T-cell (primary cell): ENCODE measurements around the gene SEMG1. TPM values are rescaled to one million over a fixed set of nuclear protein-coding genes. Genes with fewer than 3 reads are reported as not detected.

Source experiments
- ATAC-seq, 4 experiments: fragments of 200-7000 bp in 3 of 4; fragments of 150-1000 bp in 1 of 4; cut with Tn5 transposase; replicated peaks in 1 of 4; 1 replicate in 3 of 4; 2 replicates in 1 of 4; pipeline ENCODE4 v1.10.0; 2021; ENCODE audit warnings: moderate library complexity in 3 of 4, mild to moderate bottlenecking in 2 of 4, moderate number of reproducible peaks in 1 of 4
- CTCF ChIA-PET, 2 donors: fragments of 300-600 bp; sonication (Branson Sonifier 250); formaldehyde crosslinking; loops; one replicate each; lab custom pipeline; 2022; ENCODE audit warnings: antibody characterized with exemption in 2 of 2; lab: Charles Lee
- POLR2A ChIA-PET, 2 donors: fragments of 300-600 bp; sonication (Branson Sonifier 250); formaldehyde crosslinking; loops; one replicate each; lab custom pipeline; 2022; ENCODE audit warnings: antibody characterized with exemption in 2 of 2; lab: Charles Lee
- DNase-seq, 35 experiments: peaks; one replicate each; pipeline versions ENCODE4 v3.0.0 to v3.0.0-alpha.2; 2013 to 2023
- H3K27ac ChIP-seq: one replicate; pipeline ENCODE4 v1.5.1; 2013; ENCODE audit warnings: low read length
- H3K27me3 ChIP-seq, 2 experiments: replicated peaks in 1 of 2; 1 replicate in 1 of 2; 2 replicates in 1 of 2; pipeline versions ENCODE4 v1.6.1 to v1.7.0; 2013; ENCODE audit warnings: low read length in 1 of 2, mixed read lengths in 1 of 2; ENCODE audit not compliant: control insufficient read depth in 2 of 2, insufficient read depth in 2 of 2; ENCODE audit errors: extremely low read depth in 1 of 2
- H3K36me3 ChIP-seq, 2 donors: 1 replicate in 1 of 2; 2 replicates in 1 of 2; pipeline versions ENCODE4 v1.6.1 to v1.7.0; 2013; ENCODE audit warnings: low read length in 1 of 2; ENCODE audit not compliant: control insufficient read depth in 2 of 2, insufficient read depth in 1 of 2; ENCODE audit errors: extremely low read depth in 1 of 2
- H3K4me1 ChIP-seq, 2 experiments: 1 replicate in 1 of 2; 2 replicates in 1 of 2; pipeline versions ENCODE4 v1.6.1 to v1.7.0; 2013; ENCODE audit warnings: low read length in 2 of 2, mixed read lengths in 1 of 2; ENCODE audit not compliant: insufficient read depth in 2 of 2, control insufficient read depth in 1 of 2; ENCODE audit errors: extremely low read depth in 1 of 2
- H3K4me3 ChIP-seq, 2 donors: 1 replicate in 1 of 2; 2 replicates in 1 of 2; pipeline versions ENCODE4 v1.5.1 to v1.7.0; 2013; ENCODE audit warnings: mild to moderate bottlenecking in 2 of 2, low read length in 1 of 2, moderate library complexity in 1 of 2; ENCODE audit not compliant: control insufficient read depth in 1 of 2; ENCODE audit errors: extremely low read depth in 1 of 2
- H3K9me3 ChIP-seq: 2 replicates; pipeline ENCODE4 v1.7.0; 2013
- H3K27ac Mint-ChIP-seq, 2 donors: one replicate each; pipeline ENCODE4 v1.8.0; 2020 to 2021; ENCODE audit warnings: mild to moderate bottlenecking in 2 of 2, mixed read lengths in 2 of 2
- H3K27me3 Mint-ChIP-seq, 2 donors: one replicate each; pipeline ENCODE4 v1.8.0; 2021 to 2022; ENCODE audit warnings: mixed read lengths in 2 of 2
- H3K36me3 Mint-ChIP-seq: one replicate; pipeline ENCODE4 v1.8.0; 2021; ENCODE audit warnings: mixed read lengths
- H3K4me1 Mint-ChIP-seq, 3 donors: one replicate each; pipeline ENCODE4 v1.8.0; 2020 to 2022; ENCODE audit warnings: mixed read lengths in 3 of 3, mild to moderate bottlenecking in 1 of 3
- H3K4me3 Mint-ChIP-seq, 3 donors: one replicate each; pipeline ENCODE4 v1.8.0; 2020 to 2022; ENCODE audit warnings: mild to moderate bottlenecking in 3 of 3, mixed read lengths in 3 of 3, moderate library complexity in 3 of 3
- H3K9me3 Mint-ChIP-seq, 3 donors: one replicate each; pipeline ENCODE4 v1.8.0; 2020 to 2022; ENCODE audit warnings: mixed read lengths in 3 of 3
- WGBS: methylation state at CpG from one replicate; pipeline ENCODE4 v1.1.5; 2013; ENCODE audit warnings: missing lambda C conversion rate; ENCODE audit not compliant: insufficient coverage; 5-methylcytosine and 5-hydroxymethylcytosine counted together
- total RNA-seq, 35 experiments: library from RNA in 6 of 35; stranded (reverse) in 6 of 35; fragments of 120-200 nt in 1 of 35; gene quantifications; one replicate each; pipeline versions ENCODE4 v1.2.1 to v1.2.4 and lab custom pipeline; 2013 to 2026

The SEMG1 gene
- total RNA-seq, 5 donors from 2014 or later (not counting 1 experiment from before 2014, with no cell fraction given), result not detected

DNA sequence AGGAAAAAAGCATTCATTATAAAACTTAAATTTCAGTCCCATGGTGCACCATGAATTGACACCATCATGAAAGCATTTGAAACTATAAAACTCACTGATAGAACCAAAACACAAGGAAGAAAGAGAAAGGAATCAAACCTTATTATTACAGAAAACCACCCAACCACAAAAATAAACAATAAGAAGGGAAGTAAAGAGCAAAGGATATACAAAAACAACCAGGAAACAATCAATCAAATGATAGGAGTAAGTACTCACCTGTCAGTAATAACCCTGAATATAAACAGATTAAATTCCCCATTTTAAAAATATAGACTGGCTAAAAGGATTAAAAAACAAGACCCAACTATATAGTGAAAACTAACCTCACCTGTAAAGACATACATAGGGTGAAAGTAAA, 41.8 kb downstream of the SEMG1 start:
- H3K27ac Mint-ChIP-seq, result no peak overlapping the region
- H3K27me3 Mint-ChIP-seq, result peaks cover 55 to 73% of the 10 kb centered on the region in 2 donors
- Histone ChIP-seq H3K36me3 (no peaks in the 10 kb centered on the region), H3K4me1 (no peaks in the 10 kb centered on the region), H3K9me3 (no peaks in the 10 kb centered on the region), H3K27me3 (peaks cover 2 to 15% of the 10 kb centered on the region in 2 experiments), H3K27ac (no peak overlapping the region), H3K4me3 (no peak overlapping the region)
- ChIA-PET POLR2A (no interaction called here), CTCF (no interaction called here)
- ATAC-seq (no peak), DNase-seq (no peak)
- H3K9me3 Mint-ChIP-seq, result no peaks in the 10 kb centered on the region
- H3K4me3 Mint-ChIP-seq, result no peak overlapping the region
- H3K36me3 Mint-ChIP-seq, result no peaks in the 10 kb centered on the region
- no peaks in the 10 kb centered on the region for H3K4me1 Mint-ChIP-seq

GRCh38 chr20:45251884-45252560, 45.2 kb downstream of the SEMG1 start:
- Histone ChIP-seq H3K9me3 (no peaks in the 10 kb centered on the region), H3K4me3 (no peak overlapping the region), H3K4me1 (no peaks in the 10 kb centered on the region), H3K36me3 (no peaks in the 10 kb centered on the region), H3K27ac (no peak overlapping the region), H3K27me3 (peaks cover 2 to 21% of the 10 kb centered on the region in 2 experiments)
- WGBS, result 0% methylated on average over 1 of the region's 5 CpGs
- no peak for ATAC-seq
- ChIA-PET POLR2A (no interaction called here), CTCF (no interaction called here)
- H3K36me3 Mint-ChIP-seq, result no peaks in the 10 kb centered on the region
- no peaks in the 10 kb centered on the region for H3K4me1 Mint-ChIP-seq
- no peak overlapping the region for H3K27ac Mint-ChIP-seq
- H3K4me3 Mint-ChIP-seq, result no peak overlapping the region
- no peaks in the 10 kb centered on the region for H3K9me3 Mint-ChIP-seq
- DNase-seq, result no peak
- peaks cover 48 to 58% of the 10 kb centered on the region in 2 donors for H3K27me3 Mint-ChIP-seq

DNA sequence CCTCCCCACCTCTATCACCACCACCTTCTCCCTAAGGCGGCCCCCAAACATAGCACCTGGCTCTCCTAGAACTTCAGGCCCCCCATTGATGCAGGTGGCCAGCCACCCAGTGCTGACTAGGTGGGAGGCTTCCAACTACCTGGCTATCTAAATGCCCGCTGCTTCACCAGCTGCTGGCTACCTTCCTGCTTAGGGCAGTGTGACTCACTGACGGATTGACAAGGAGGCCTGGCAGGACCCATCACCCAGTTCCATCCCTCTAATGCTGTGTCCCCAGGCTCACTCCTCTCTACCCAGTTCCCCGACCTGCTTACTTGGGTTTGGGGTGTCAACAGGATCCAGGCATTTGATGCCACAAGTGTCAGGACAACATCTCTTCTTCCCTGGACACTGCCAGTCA, 46.4 kb downstream of the SEMG1 start:
- no peaks in the 10 kb centered on the region for H3K36me3 Mint-ChIP-seq
- no peaks in the 10 kb centered on the region for H3K4me1 ChIP-seq
- no peak overlapping the region for H3K27ac ChIP-seq
- no peak overlapping the region for H3K27ac Mint-ChIP-seq
- CTCF ChIA-PET, result interaction anchor here in 1 of 2 donors (0.6 kb wide), 1 partner anchor 340 kb away, joined by 4 read pairs; no protein-coding TSS in a partner anchor
- POLR2A ChIA-PET, result no interaction called here
- ATAC-seq (no peak), DNase-seq (no peak)
- H3K4me3 ChIP-seq, result no peak overlapping the region
- no peaks in the 10 kb centered on the region for H3K36me3 ChIP-seq
- H3K27me3 ChIP-seq, result peaks cover 0 to 21% of the 10 kb centered on the region in 2 experiments
- WGBS, result 81% methylated on average over 3 of the region's 4 CpGs
- no peak overlapping the region for H3K4me3 Mint-ChIP-seq
- no peaks in the 10 kb centered on the region for H3K9me3 ChIP-seq
- no peaks in the 10 kb centered on the region for H3K9me3 Mint-ChIP-seq
- no peaks in the 10 kb centered on the region for H3K4me1 Mint-ChIP-seq
- peaks cover 39 to 51% of the 10 kb centered on the region in 2 donors for H3K27me3 Mint-ChIP-seq

GRCh38 chr20:45254383-45255262, 47.8 kb downstream of the SEMG1 start, which contains the start of gene SLPI:
SLPI (minus strand) TSS chr20:45254564; CDS start chr20:45254543, 21 bp downstream.
- Histone ChIP-seq H3K36me3 (no peaks in the 10 kb centered on the region), H3K27ac (no peak within 1 kb of the TSS), H3K27me3 (peaks cover 0 to 24% of the 10 kb centered on the region in 2 experiments), H3K9me3 (no peaks in the 10 kb centered on the region), H3K4me1 (no peaks in the 10 kb centered on the region), H3K4me3 (no peak within 1 kb of the TSS)
- Mint-ChIP-seq H3K9me3 (no peaks in the 10 kb centered on the region), H3K27me3 (peaks cover 38 to 46% of the 10 kb centered on the region in 2 donors), H3K4me1 (no peaks in the 10 kb centered on the region), H3K27ac (no peak within 1 kb of the TSS), H3K4me3 (no peak within 1 kb of the TSS), H3K36me3 (no peaks in the 10 kb centered on the region)
- no peak for DNase-seq
- ChIA-PET POLR2A (interaction anchor here in 1 of 2 donors (0.6 kb wide), 1 partner anchor 1628 kb away, joined by 3 read pairs; no protein-coding TSS in a partner anchor), CTCF (no interaction called here)
- no peak for ATAC-seq
- 24% methylated on average over 5 of the region's 7 CpGs for WGBS

DNA sequence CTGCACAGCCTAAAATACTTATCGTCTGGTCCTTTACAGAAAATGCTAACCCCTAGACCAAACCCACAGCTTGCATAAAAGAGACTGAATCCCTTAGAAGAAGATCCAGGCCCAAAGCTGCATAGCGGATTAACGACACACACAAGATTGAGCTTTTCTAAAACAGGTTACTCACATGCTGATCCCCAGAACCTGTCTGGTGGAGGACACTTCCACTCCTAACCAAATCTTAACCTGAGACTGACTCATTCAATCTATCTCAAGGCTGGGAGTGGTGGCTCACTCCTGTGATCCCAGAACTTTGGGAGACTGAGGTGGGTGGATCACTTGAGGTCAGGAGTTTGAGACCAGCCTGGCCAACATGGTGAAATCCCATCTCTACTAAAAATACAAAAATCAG, 50.3 kb downstream of the SEMG1 start:
- Histone ChIP-seq H3K4me3 (no peak overlapping the region), H3K36me3 (no peaks in the 10 kb centered on the region), H3K27ac (no peak overlapping the region), H3K4me1 (no peaks in the 10 kb centered on the region), H3K27me3 (peaks cover 0 to 24% of the 10 kb centered on the region in 2 experiments), H3K9me3 (no peaks in the 10 kb centered on the region)
- no peak overlapping the region for H3K4me3 Mint-ChIP-seq
- POLR2A ChIA-PET, result no interaction called here
- DNase-seq (no peak), ATAC-seq (no peak)
- H3K36me3 Mint-ChIP-seq, result no peaks in the 10 kb centered on the region
- no peaks in the 10 kb centered on the region for H3K9me3 Mint-ChIP-seq
- WGBS, result 100% methylated on average over 1 of the region's 3 CpGs
- CTCF ChIA-PET, result interaction anchor here in 1 of 2 donors (0.6 kb wide), 1 partner anchor 246 kb away, joined by 3 read pairs; no protein-coding TSS in a partner anchor
- peaks cover 33 to 36% of the 10 kb centered on the region in 2 donors for H3K27me3 Mint-ChIP-seq
- H3K4me1 Mint-ChIP-seq, result no peaks in the 10 kb centered on the region
- no peak overlapping the region for H3K27ac Mint-ChIP-seq

GRCh38 chr20:45257711-45258110, 50.9 kb downstream of the SEMG1 start:
- H3K4me1 Mint-ChIP-seq, result no peaks in the 10 kb centered on the region
- POLR2A ChIA-PET, result no interaction called here
- CTCF ChIA-PET, result no interaction called here

More at GRCh38 chr20:45257711-45258110, 50.9 kb downstream of the SEMG1 start:
- WGBS, result no CpG with 5 or more reads among the region's 7 CpGs
- H3K27me3 ChIP-seq, result peaks cover 0 to 22% of the 10 kb centered on the region in 2 experiments
- ATAC-seq (no peak), DNase-seq (no peak)
- no peaks in the 10 kb centered on the region for H3K36me3 ChIP-seq
- Mint-ChIP-seq H3K36me3 (no peaks in the 10 kb centered on the region), H3K9me3 (no peaks in the 10 kb centered on the region), H3K4me3 (no peak overlapping the region), H3K27ac (no peak overlapping the region), H3K27me3 (peaks cover 29 to 34% of the 10 kb centered on the region in 2 donors)
- no peak overlapping the region for H3K4me3 ChIP-seq
- no peaks in the 10 kb centered on the region for H3K9me3 ChIP-seq
- no peaks in the 10 kb centered on the region for H3K4me1 ChIP-seq
- no peak overlapping the region for H3K27ac ChIP-seq
